ENCODE results near the gene NUP93.

DNA sequence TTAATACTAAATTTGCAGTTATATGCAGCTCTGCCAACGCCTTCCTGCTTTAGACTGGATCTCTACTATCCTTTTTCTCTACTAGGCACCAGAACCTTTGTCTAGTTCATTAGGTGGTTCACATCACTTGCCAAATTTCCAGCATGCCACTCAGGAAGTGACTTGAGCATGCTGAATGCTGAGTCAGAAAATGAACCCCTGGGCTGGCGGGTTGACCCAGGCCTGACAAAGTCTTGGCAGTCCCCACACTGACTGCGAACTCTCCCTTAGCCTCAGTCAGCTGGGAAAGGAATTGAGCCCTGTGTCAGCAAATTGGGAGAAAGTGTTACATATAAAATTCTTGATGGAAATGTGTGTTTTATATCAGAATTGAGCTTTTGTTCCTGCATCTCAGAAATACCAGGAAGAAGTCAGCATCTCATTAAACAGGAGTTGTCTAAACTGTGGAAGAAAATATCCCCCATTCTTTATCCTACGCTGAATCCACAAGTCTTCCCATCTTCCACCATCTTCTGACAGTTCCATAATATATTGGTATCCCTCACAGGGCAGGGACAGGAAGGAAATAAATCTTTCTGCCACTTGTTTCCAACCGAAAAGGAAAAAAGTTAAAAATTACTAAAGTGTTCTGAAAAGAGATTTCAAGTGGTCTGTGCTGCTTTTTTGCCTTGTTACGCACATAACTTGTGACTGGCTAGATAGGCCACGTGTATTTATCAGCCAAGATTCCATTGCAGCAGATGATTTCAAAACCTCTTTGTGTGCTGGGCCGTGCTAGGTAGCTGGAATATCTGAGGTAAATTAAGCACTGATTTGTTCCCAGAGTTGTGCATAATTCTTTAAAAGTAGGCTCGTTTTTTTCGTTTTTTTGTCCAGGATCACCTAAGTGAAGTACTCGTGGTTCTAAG lies 118.4 kb downstream of the NUP93 start:
- TF ChIP-seq, protein P1, sequence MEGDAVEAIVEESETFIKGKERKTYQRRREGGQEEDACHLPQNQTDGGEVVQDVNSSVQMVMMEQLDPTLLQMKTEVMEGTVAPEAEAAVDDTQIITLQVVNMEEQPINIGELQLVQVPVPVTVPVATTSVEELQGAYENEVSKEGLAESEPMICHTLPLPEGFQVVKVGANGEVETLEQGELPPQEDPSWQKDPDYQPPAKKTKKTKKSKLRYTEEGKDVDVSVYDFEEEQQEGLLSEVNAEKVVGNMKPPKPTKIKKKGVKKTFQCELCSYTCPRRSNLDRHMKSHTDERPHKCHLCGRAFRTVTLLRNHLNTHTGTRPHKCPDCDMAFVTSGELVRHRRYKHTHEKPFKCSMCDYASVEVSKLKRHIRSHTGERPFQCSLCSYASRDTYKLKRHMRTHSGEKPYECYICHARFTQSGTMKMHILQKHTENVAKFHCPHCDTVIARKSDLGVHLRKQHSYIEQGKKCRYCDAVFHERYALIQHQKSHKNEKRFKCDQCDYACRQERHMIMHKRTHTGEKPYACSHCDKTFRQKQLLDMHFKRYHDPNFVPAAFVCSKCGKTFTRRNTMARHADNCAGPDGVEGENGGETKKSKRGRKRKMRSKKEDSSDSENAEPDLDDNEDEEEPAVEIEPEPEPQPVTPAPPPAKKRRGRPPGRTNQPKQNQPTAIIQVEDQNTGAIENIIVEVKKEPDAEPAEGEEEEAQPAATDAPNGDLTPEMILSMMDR (IDR thresholded peaks at IDR 0.05) = no peak
- TF ChIP-seq POLR2A (IDR thresholded peaks at IDR 0.05) = no peak
